ENCODE data around the gene CSH2.

The CSH2 gene

DNA sequence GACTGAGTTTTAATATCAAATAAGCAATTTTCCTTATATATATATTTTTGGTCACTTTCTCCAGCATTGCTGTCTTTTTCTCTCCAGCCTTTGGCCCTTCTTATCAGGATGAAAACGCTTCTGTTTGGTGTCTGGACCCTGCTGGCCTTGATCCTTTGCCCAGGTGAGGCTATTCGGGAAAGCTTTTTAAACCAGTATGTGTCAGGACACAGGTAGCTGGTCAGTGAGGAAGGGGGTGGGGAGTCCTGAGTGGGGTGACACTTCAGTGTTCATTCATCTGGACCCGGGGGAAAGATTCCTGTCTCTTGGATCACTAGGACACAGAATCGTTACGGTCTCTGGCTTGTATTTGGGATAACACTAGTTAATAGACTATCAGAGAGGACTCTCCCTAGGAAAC, 18.8 kb downstream of the CSH2 start:
- no peak for DNase-seq (ENCODE audit: low read depth)

DNA sequence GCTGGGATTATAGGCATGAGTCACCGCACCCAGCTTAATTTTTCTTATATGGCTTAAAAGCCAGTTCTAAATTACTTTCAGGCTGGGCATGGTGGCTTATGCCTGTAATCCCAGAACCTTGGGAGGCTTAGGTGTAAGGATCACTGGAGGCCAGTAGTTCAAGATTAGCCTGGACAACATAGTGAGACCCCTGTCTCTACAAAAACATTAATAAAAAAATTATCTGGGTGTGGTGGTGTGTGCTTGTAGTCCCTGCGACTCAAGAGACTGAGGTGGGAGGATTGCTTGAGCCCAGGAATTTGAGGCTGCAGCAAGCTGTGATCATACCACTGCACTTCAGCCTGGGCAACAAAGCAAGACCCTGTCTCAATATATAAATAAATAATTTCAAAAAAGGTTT, 20.2 kb downstream of the CSH2 start:
- no peak for DNase-seq (ENCODE audit: low read depth)

DNA sequence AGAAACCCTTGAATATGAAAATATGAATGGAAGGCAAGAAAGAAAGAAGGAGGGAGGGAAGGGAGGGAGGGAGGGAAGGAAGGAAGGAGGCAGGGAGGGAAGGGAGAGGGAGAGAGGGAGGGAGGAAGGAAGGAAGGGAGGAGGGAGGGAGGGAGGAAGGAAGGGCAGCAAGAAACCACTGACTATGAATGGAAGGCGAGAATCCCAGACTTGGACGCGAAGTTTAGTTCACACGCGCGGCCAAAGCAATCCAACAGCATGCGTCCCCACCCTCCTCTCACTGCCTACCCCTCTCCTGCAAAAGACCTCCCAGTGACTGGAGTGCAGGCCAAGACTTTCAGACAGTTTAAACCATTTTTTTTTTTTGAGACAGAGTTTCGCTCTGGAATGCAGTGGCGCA, 23.1 kb downstream of the CSH2 start:
- DNase-seq (ENCODE audit: low read depth): no peak

DNA sequence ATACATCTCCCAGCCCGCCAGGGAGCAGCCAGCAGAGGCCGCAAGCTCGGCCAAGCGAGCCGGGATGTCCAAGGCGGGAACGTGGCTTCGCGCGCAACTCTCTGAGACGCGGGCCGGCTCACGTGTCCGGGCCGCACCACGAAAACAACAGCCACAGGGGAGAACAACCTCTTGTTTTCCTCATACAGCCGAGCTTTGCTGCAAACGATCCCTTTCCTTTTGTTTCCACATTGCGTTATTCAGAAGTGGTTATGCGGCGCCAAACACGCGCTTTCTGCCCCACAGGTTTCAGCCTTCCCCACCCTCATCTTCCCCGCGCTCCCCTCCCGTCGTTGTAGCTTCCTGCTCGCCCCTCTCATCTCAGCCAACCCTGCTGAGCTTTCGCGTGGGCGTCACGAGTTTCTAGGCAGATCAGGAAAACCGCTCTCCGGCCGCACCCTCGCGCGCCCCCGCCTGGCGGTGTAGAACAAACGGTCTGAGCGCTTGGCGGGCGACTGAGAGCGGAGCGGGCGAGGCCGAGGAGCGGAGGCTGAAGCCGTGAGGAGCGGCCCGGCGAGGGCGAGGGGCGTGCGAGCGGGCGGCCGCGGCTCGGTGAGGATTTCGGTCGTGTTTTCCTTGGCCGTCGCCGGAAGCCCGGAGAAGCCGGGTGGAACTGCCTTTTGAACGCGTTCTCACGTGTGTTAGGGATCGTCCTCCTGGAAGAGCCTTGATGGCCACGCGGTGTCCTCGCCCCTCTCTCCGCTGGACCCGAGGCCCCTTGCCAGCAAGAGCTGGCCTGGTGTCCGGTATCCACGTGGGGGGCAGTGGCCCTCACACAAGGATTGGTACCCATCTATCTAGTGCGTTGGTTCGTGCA, 24.4 kb downstream of the CSH2 start:
- DNase-seq (ENCODE audit: low read depth): peak; percentile 80

DNA sequence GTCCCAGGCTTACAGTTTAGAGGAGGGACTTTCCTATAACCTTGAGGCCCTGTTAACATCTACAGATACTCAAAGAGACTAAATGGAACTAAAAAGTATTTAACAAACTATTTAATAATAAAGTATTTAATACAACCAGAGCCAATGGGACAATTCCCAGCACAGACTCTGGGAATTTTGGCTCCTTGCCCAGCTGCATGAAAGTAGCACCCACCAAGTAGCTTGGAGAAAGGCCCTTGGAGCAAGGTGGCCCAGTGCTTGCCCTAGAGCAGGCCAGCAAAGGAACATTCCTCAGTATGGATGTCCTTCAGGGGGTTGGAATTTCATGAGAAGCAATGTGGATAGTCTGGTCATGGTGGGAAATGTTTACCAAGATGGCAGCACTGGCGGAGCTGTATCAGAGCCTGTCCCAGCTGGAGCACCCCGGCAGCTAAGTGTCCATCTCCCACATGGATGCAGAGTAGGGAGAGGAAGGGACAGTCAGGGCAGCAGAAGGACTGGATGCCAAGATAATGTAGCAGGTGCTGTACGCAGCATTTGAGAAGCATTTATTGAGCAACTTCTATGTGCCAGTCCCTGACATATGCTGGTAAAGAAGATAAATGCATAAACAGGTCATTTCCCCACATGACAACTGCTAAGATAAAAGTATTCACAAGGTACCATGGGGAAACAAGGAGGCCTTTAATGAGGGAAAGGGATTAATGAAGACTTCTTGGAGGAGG, 25.8 kb downstream of the CSH2 start:
- no peak for DNase-seq (ENCODE audit: low read depth)

DNA sequence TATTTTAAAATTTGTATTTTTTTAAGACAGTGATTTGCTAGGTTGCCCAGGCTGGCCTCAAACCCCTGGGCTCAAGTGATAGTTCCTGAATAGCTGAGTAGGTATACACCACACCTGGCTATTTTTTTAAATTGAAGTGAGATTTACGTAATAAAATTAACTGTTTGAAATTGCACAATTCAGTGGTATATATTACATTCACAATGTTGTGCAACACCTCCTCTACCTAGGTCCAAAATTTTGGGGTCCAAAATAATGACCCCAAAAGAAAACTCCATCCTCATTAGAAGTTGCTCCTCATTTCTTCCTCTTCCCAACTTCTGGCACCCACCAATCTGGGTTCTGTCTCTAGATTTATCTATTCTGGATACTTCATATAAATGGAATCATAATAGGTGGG, 28.0 kb downstream of the CSH2 start:
- DNase-seq (ENCODE audit: low read depth): no peak

DNA sequence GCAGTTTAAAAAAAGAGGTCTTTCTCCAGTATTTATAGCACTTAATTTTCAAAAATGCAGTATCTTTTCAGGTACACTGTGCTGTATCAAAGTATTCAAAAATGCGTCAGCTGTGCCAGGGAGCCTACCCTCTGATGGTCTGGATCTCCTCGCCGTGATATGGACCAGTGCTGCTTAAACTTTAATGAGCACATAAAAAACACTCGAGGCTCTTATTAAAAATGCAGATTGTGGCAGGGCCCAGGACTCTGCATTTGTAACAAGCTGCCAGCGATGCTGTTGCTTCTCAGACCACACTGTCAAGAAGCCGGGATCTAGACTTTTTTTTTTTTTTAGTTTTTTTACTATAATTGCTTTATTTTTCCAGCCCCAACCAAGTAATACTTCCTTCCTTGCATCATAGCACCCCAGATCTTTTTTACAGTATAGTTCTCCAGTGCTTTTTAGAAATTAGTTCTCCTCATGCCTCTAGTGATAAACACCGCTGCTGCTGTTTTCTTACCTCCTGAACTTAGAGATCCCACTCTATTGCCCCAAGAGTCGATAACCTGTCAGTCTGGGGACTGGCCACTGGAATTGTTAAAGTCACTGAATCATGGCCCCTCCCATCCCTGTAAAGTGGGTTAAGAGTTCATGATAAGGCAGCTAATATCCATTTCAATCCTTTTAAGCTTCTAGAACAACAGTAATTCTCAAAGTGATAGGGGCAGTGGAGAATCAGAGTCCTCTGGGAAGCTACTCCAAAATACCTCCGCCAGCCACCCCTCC, 29.4 kb downstream of the CSH2 start:
- no peak for DNase-seq (ENCODE audit: low read depth)

DNA sequence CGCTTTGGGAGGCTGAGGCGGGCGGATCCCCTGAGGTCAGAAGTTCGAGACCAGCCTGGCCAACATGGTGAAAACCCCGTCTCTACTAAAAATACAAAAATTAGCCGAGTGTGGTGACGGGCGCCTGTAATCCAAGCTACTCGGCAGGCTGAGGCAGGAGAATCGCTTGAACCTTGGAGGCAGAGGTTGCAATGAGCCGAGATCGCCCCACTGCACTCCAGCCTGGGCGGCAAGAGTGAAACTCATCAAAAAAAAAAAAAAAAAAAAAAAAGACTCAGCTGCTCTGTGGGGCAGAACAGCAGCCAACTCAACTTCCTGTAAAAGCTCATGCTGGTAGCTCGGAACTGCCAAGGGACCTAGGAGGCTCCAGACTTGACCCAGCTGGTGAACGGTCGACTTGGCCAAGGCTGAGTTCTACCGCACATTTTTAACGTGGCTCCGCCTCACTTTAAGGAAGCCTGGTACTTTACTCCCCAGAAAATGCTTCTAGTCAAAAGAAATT, 30.0 kb downstream of the CSH2 start:
- peak; percentile 66 for DNase-seq (ENCODE audit: low read depth)

DNA sequence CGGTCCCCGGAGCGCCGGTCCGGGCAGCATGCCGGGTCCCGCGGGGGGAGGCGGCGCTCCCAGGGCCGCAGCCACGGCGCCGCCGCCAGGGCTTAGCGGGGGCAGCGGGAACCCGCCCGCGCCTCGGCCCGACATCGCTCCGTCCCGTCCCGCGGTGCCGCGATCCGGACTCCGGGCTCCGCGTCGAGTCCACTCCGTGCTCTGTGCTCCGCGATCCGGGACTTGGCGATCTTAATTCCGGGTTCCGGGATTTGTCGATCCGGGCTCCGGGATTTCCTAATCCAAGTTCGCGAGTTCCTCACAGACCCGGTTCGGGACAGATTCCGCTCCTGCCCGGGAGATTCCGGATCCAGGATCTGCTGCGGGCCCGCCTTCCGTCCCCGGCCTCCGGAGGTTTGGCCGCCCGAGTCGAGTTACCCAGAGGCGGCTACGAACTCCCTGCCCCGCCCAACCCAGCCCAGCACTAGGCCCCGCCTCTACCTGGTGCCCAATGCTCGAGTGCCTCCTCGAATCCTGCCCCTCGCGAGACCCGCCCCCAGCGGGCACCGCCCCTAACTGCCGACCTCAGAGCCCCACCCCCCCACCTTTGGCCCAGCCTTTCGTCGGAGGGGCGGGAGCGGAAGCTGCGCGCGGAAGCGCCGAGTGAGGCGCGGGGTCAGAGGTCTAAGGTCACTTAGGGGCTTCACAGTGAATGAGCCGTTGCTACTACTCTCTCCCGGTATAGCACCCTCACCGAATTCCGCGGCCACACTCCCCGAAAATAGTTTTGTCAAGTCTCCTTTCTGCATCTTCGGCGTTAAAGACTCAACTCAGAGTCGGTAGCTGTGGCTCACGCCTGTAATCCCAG, 30.7 kb downstream of the CSH2 start, which contains the start of gene SMARCD2:
TSS of gene SMARCD2 (minus strand) at position 146 of the 847 bp plus-strand sequence. CDS start at position 135, 11 bp downstream.
- DNase-seq (ENCODE audit: low read depth): peak; percentile 100

DNA sequence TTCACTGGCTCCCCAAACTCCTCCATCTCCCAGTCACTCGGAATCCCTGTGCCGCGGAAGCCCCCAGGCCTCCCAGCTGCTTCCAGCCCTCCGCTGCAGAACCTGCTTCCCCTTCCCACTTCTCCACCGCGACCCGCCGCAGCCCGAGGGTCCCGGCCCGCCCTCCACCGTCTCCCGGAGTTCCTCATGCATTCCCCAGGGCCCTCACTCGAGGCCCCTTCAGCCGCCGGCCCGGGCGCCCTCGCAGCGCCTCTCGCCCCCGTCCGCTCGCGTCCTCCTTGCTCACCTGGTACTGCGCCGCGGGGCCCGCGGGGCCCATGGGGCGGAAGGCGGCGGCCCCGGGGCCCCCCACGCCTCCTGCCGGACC, 31.3 kb downstream of the CSH2 start:
- DNase-seq (ENCODE audit: low read depth): no peak

DNA sequence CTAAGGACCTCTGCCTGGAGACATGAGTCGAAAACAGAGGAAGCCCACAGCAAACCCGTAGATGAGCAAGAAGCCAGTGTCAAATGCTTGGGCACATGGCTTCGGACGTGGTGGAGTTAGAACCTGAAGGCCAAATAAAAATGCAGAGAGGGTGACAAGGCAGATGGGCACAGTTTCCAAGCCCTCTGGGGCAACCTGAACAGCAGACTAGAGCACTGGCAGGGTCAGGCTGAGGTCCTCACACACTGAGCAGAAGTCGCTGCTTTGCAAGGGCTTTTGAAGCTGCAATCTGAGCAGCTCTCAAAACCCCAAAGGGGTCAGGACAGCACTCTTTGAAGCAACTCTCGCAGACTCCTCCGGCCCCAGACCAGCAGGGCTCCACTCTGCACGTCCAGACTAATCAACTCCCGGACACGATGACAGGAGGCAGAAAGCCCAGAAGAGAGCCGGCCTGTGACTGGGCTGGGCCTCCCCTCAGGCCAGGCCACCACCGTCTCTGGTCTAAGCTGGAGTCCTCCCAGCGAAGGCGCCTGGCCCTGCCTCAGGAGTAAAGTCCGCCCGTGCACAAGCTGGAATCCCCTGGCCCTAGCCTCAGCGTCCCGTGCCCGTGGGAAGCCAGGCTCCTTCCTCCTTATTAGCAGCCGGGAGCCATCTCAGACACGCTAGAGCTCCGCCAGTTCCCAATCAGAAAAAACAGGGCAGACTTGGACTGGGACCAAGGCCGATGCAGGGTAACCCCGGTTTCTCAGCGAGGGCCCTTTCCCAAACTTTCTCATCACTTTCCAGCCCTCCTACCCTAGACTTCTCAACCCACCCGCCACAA, 31.9 kb downstream of the CSH2 start:
- DNase-seq (ENCODE audit: low read depth): peak; percentile 61

DNA sequence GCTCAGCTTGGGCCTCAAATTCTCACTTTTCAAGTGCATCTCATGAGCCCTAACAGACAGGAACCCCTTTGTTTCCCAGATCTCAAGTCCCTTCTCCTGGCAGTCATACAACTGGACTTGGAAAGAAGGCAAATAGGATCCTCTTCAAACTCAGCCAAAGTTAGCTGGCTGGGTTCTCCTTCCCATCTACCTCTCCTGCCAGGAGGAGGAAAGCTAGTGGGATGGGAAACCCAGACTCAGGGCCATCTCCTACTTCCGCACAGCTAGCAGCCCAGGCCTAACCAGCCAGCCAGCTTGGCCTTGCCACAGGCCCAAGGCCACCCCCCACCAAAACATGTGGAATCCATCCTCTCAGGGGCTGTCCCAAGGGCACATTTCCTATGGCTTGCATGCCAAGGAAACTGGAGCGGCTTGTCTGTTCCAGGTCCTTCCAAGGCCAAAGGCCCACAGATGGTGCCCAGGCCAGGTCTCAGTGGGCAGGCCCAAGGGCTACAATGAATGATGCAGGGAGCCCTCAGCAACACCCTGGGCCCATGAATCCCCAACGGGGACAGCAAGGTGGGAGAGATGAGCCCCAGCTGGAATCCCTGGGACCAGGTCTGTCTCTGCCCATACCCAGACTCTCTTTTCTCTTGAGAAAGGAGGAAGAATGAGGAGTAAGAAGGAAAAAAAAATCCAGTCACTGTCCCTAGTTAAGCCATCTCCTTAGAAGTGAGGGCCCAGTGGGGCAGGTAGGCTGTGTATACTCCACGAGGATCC, 32.7 kb downstream of the CSH2 start:
- DNase-seq (ENCODE audit: low read depth): no peak

DNA sequence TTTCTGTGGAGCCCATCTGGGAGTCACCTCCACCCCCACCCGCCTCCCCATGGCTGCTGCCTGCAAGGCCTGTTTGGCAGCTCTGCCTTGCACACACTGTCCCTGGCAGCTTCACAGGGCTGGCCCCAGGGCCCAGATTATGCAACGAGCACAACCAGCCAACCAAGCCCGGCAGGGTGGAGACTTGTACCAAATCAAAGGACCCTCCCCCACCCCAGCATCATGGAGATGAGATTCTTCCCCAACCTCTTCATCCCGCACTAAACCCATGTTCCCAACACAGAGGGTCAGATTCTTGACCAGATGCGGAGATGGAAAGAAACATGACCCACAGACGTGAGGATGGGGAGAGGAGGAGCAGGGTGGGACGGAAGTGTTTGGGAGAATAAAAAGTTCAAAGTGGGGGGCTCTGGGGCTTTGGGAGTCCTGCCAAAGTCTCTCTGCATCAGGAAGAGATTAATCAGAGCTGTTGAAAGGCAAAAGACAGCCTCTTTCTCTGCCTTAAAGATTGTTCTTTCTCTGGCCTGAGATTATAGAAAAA, 34.8 kb downstream of the CSH2 start:
- no peak for DNase-seq (ENCODE audit: low read depth)

DNA sequence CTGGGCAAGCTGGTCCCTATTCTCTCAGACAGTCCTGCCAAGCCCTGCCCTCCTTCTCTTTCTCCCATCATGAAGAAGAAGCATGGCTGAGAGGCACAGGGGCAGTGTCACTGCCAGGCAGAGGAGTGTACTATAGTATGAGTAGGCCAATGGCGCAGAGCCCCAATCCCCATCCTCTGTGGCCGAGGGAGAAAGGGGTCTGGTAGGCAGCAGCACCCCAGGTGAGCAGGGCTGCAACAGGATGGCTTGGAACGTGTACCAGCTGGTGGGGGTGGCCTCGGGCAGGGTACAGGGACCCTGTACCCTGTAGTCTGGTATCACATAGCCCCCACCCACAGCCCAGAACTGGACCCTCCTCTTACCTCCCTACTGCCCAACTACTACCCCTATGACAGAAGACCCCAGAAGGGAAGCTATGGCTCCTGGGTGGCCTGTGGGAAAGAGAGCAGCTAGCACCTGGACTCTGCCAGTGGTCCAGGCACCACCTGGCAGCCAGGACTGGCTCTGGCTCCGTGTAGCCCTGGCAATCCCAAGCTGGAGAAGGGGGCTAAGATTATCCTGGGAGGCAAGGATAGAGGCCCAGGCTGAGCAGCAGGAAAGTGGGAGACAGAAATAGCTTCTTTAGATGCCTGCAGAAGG, 35.4 kb downstream of the CSH2 start:
- no peak for DNase-seq (ENCODE audit: low read depth)

DNA sequence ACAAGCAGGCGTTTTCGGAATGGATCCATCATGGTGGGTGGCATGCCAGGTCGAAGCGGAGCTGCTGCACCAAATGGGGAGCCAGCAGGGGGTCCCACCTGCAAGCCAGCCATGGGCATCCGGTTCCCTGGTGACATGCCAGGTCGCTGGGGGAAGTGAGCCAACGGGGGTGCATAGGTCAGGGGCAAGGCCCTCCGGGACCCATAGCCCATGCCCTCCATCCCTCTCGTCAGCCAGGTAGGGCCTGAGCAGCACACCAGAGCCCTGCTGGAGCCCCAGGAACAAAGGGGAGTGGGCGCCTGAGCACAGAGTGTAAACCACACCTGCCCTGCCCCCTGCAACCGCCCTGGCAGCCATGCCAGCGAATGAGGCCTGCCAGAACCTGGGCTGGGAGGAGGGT, 36.0 kb downstream of the CSH2 start:
- DNase-seq (ENCODE audit: low read depth): no peak

DNA sequence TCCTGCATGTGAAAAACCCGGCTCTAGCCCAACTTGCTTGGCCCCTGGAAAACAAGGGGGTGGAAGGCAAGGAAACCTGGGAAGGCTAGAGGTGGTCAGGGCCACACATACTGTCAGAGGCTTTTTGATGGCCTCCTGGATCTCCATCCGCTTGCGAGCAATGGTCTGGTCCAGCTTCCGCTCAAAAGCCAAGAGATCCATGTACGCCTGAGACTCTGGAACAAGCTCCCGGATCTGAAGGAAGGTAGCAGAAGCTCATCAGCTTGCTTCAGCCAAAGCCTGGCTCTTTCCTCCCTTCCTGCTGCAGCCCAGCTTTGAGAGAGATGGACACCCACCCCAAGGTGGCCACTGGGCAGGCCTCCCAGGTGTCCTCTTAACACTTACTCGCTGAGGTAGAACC, 36.7 kb downstream of the CSH2 start:
- no peak for DNase-seq (ENCODE audit: low read depth)

DNA sequence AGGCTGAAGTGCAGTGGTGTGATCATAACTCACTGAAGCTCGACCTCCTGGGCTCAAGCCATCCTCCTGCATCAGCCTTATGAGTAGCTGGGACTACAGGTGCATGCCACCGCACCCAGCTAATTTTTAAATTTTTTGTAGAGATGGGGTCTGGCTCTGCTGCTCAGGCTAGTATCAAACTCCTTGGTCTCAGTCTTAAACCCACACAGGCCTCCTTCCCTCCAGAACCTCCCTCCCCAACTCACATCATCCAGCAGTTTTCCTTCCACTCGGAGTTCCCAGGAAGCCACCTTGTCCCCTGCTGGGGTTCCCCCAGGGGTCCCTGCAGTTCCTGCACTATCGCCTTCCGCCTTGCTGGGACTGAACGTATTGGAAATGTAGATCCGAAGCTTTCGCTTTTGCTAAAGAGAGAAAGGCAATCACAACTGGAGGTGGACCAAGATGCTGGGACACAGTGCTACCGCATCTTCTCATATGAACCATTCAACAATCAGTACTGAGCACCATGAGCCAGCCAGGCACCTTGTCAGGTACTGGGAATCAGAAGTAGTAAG, 38.2 kb downstream of the CSH2 start:
- no peak for DNase-seq (ENCODE audit: low read depth)

DNA sequence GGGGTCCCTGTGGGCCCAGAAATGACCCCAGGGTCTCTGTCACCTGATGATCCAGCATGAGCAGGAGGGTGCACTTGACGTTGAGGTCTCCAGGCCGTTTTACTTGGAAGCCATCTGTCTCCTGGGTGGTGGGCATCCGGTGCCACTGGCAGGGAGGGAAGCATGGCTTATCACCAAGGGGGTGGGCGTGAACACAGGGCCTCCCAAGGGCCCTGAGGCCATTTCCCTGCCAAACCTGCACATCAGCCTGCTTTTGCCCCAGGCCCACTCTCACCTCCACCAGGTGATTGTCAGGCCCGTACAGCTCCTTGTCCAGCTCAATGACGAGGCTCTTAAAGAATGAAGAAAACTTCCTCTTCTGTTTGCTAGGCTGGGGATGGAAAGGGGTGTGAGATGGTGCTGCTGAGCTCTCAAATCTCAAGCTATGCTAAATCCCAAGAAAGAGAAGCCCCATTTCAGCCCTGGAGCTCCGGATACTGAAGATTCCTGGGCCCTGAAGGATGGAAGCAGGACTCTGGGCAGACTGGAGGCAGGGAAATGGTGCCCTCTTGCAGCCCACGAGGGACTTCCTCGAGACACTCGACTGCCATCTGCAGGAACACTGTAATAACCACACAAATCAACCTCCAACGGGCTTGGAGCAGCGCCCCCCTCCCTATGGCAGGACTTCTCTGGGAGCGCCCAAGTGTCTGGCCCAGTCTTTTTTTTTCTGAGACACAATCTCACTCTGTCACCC, 38.9 kb downstream of the CSH2 start:
- peak; percentile 95 for DNase-seq (ENCODE audit: low read depth)
